B cell (primary cell): Measurements from ENCODE around the gene LRRC10B. TPM values are rescaled to one million over a fixed set of nuclear protein-coding genes. Genes with fewer than 3 reads are reported as not detected.

Experiments used
- ATAC-seq: fragments of 200-7000 bp; cut with Tn5 transposase; one replicate; pipeline ENCODE4 v1.10.0; 2021; ENCODE audit warnings: low read depth, mild to moderate bottlenecking, moderate number of reproducible peaks, moderate library complexity
- CTCF ChIA-PET: fragments of 350-600 bp; sonication (Branson Sonifier 250); formaldehyde crosslinking; loops from one replicate; lab custom pipeline; 2021; ENCODE audit warnings: antibody characterized with exemption, inconsistent platforms; lab: Charles Lee
- POLR2A ChIA-PET: fragments of 350-600 bp; sonication (Branson Sonifier 250); formaldehyde crosslinking; loops from one replicate; lab custom pipeline; 2021; ENCODE audit warnings: antibody characterized with exemption; lab: Charles Lee
- DNase-seq: peaks from one replicate; pipeline ENCODE4 v3.0.0; 2013
- H2AFZ ChIP-seq: 2 replicates; pipeline ENCODE4 v1.6.1; 2012; ENCODE audit warnings: mild to moderate bottlenecking, low read depth, low read length; ENCODE audit not compliant: insufficient read depth, poor library complexity, severe bottlenecking
- H3K27ac ChIP-seq, 2 donors: 1 replicate in 1 of 2; 2 replicates in 1 of 2; pipeline ENCODE4 v1.5.1; 2012 to 2013; ENCODE audit warnings: low read length in 2 of 2, mild to moderate bottlenecking in 2 of 2, moderate library complexity in 1 of 2
- H3K27me3 ChIP-seq, 4 experiments: fragments of 200-600 bp in 1 of 4; sonication (generic) in 1 of 4; replicated peaks in 1 of 4; 1 replicate in 2 of 4; 2 replicates in 2 of 4; pipeline versions ENCODE4 v1.6.1 to v1.7.0; 2013 to 2016; ENCODE audit warnings: low read length in 3 of 4, mild to moderate bottlenecking in 2 of 4, mixed read lengths in 1 of 4, moderate library complexity in 1 of 4; ENCODE audit not compliant: insufficient read depth in 4 of 4, control insufficient read depth in 3 of 4; ENCODE audit errors: control extremely low read depth in 1 of 4
- H3K36me3 ChIP-seq, 2 experiments: replicated peaks in 1 of 2; 1 replicate in 1 of 2; 2 replicates in 1 of 2; pipeline versions ENCODE4 v1.6.1 to v1.7.1; 2013; ENCODE audit warnings: low read length in 1 of 2; ENCODE audit not compliant: insufficient read depth in 2 of 2, control insufficient read depth in 1 of 2; ENCODE audit errors: control extremely low read depth in 1 of 2, extremely low read depth in 1 of 2
- H3K4me1 ChIP-seq, 2 donors: fragments of 200-600 bp in 1 of 2; sonication (generic) in 1 of 2; 1 replicate in 1 of 2; 2 replicates in 1 of 2; pipeline versions ENCODE4 v1.5.1 to v1.6.1; 2013 to 2017; ENCODE audit warnings: low read length in 2 of 2; ENCODE audit not compliant: control insufficient read depth in 2 of 2, insufficient read depth in 2 of 2
- H3K4me2 ChIP-seq: replicated peaks from 2 replicates; pipeline ENCODE3; 2012; ENCODE audit warnings: mild to moderate bottlenecking, low read depth, low read length; ENCODE audit not compliant: poor library complexity, severe bottlenecking
- H3K4me3 ChIP-seq, 5 experiments: fragments of 200-600 bp in 1 of 5; sonication (generic) in 1 of 5; 1 replicate in 3 of 5; 2 replicates in 2 of 5; pipeline versions ENCODE4 v1.5.1 to v1.7.0; 2011 to 2016; ENCODE audit warnings: low read length in 4 of 5, mild to moderate bottlenecking in 4 of 5, low read depth in 2 of 5, control low read depth in 1 of 5, moderate library complexity in 1 of 5; ENCODE audit not compliant: insufficient read depth in 1 of 5; ENCODE audit errors: control extremely low read depth in 1 of 5, extremely low read depth in 1 of 5
- H3K79me2 ChIP-seq: fragments of 200-600 bp; sonication (generic); one replicate; pipeline ENCODE4 v1.6.0; 2016; ENCODE audit warnings: low read length; ENCODE audit not compliant: control insufficient read depth, insufficient read depth
- H3K9ac ChIP-seq: fragments of 200-600 bp; sonication (generic); 2 replicates; pipeline ENCODE4 v1.6.1; 2017; ENCODE audit warnings: mild to moderate bottlenecking, low read length, moderate library complexity
- H3K9me3 ChIP-seq, 3 donors: one replicate each; pipeline versions ENCODE4 v1.6.1 to v1.7.1; 2013; ENCODE audit warnings: low read length in 2 of 3; ENCODE audit not compliant: control insufficient read depth in 2 of 3, insufficient read depth in 1 of 3; ENCODE audit errors: control extremely low read depth in 1 of 3
- H4K20me1 ChIP-seq: 2 replicates; pipeline ENCODE4 v1.6.0; 2012; ENCODE audit warnings: mild to moderate bottlenecking, low read length; ENCODE audit not compliant: insufficient read depth, control insufficient read depth, poor library complexity, severe bottlenecking
- H3K27ac Mint-ChIP-seq: one replicate; pipeline ENCODE4 v1.8.0; 2021; ENCODE audit warnings: mixed read lengths
- H3K27me3 Mint-ChIP-seq: one replicate; pipeline ENCODE4 v1.8.0; 2021; ENCODE audit warnings: mixed read lengths
- H3K4me1 Mint-ChIP-seq: one replicate; pipeline ENCODE4 v1.8.0; 2021; ENCODE audit warnings: mixed read lengths
- H3K4me3 Mint-ChIP-seq: one replicate; pipeline ENCODE4 v1.8.0; 2021; ENCODE audit warnings: mixed read lengths
- H3K9me3 Mint-ChIP-seq: one replicate; pipeline ENCODE4 v1.8.0; 2022; ENCODE audit warnings: mixed read lengths; ENCODE audit not compliant: insufficient read depth
- CTCF ChIP-seq: fragments of 200-600 bp; IDR thresholded peaks from one replicate; pipeline ENCODE4 v1.8.0; 2022; ENCODE audit warnings: antibody characterized with exemption, mild to moderate bottlenecking
- EZH2 ChIP-seq: IDR thresholded peaks from 2 replicates; pipeline ENCODE4 v1.6.1; 2012; ENCODE audit warnings: borderline replicate concordance, low read depth, mild to moderate bottlenecking, moderate library complexity, low read length; ENCODE audit not compliant: insufficient read depth, poor library complexity, severe bottlenecking
- WGBS: methylation state at CpG from one replicate; pipeline ENCODE4 v1.1.5; 2013; ENCODE audit warnings: missing lambda C conversion rate; ENCODE audit not compliant: insufficient coverage; 5-methylcytosine and 5-hydroxymethylcytosine counted together
- intact Hi-C: fragments of 100-400 bp; cut with micrococcal nuclease; formaldehyde crosslinking; loops from one replicate; pipeline ENCODE4 v1.10.0; 2022
- polyA plus RNA-seq: library from polyadenylated mRNA; depleted of rRNA; stranded (reverse); fragments of >200 nt; gene quantifications from 2 replicates; pipeline ENCODE4 v1.2.3, GENCODE V29; 2012
- total RNA-seq, 2 donors: library from RNA; stranded (reverse); fragments of 120-200 nt in 1 of 2; gene quantifications; 1 replicate in 1 of 2; 2 replicates in 1 of 2; pipeline versions ENCODE4 v1.2.3 to v1.2.4, GENCODE V29; 2013 to 2022

The LRRC10B gene
- total and polyA plus RNA-seq, 2 donors (not counting 1 experiment from before 2014, with no cell fraction given): 0.15 TPM; not detected in 1

- peaks cover 0 to 4% (median 0%) of the 10 kb centered on the region in 3 donors for H3K9me3 ChIP-seq
- ChIA-PET POLR2A (no interaction called here), CTCF (interaction anchor here (2.6 kb wide), 1 partner anchor 26 kb away, joined by 12 read pairs; no protein-coding TSS in a partner anchor)
- no peaks in the 10 kb centered on the region for H4K20me1 ChIP-seq
- DNase-seq: no peak
- H3K27ac ChIP-seq: no peak overlapping the region
- H3K27me3 ChIP-seq: peaks cover 0 to 19% (median 3%) of the 10 kb centered on the region in 4 experiments
- H3K4me1 Mint-ChIP-seq: peaks cover 2% of the 10 kb centered on the region
- intact Hi-C loops: no loop called here
- no peak for TF ChIP-seq CTCF
- TF ChIP-seq EZH2: no peak
- H3K27ac Mint-ChIP-seq: no peak overlapping the region
- 78% methylated on average over 2 of the region's 4 CpGs for WGBS
- H3K4me1 ChIP-seq: no peaks in the 10 kb centered on the region
- no peaks in the 10 kb centered on the region for H3K36me3 ChIP-seq
- H2AFZ ChIP-seq: no peak overlapping the region
- no peak overlapping the region for H3K4me3 ChIP-seq
- no peak overlapping the region for H3K4me2 ChIP-seq
- no peak for ATAC-seq
- H3K4me3 Mint-ChIP-seq: no peak overlapping the region
- H3K79me2 ChIP-seq: no peaks in the 10 kb centered on the region
- H3K9ac ChIP-seq: no peak overlapping the region
- H3K9me3 Mint-ChIP-seq: no peaks in the 10 kb centered on the region
- H3K27me3 Mint-ChIP-seq: peaks cover 14% of the 10 kb centered on the region
Measured at GRCh38 chr11:61543606-61544306, 35.2 kb downstream of the LRRC10B start.

GRCh38 chr11:61544466-61544865 is 35.9 kb downstream of the LRRC10B start:
- Histone ChIP-seq H3K4me2 (no peak overlapping the region), H3K27ac (no peak overlapping the region), H3K36me3 (no peaks in the 10 kb centered on the region), H2AFZ (no peak overlapping the region), H3K27me3 (peaks cover 0 to 19% (median 3%) of the 10 kb centered on the region in 4 experiments), H3K4me3 (no peak overlapping the region), H3K4me1 (no peaks in the 10 kb centered on the region), H4K20me1 (no peaks in the 10 kb centered on the region), H3K9ac (no peak overlapping the region), H3K79me2 (no peaks in the 10 kb centered on the region), H3K9me3 (peaks cover 0 to 4% (median 0%) of the 10 kb centered on the region in 3 donors)
- H3K27ac Mint-ChIP-seq: no peak overlapping the region
- POLR2A ChIA-PET: no interaction called here
- H3K9me3 Mint-ChIP-seq: no peaks in the 10 kb centered on the region
- intact Hi-C loops: no loop called here
- CTCF ChIA-PET: interaction anchor here (0.9 to 2.6 kb wide), 2 partner anchors 27 to 99 kb away, joined by 3 to 12 read pairs; no protein-coding TSS in a partner anchor
- DNase-seq (no peak), ATAC-seq (no peak)
- H3K27me3 Mint-ChIP-seq: peaks cover 14% of the 10 kb centered on the region
- H3K4me3 Mint-ChIP-seq: no peak overlapping the region
- TF ChIP-seq CTCF (no peak), EZH2 (no peak)
- peaks cover 2% of the 10 kb centered on the region for H3K4me1 Mint-ChIP-seq
- WGBS: 83% methylated on average over 4 of the region's 6 CpGs
